Left ventricle myocardium inferior (tissue), 1 donor: Measurements from ENCODE around the gene SPOCK3. TPM values are rescaled to one million over a fixed set of nuclear protein-coding genes. Genes with fewer than 3 reads are reported as not detected.

Experiments
- DNase-seq: peaks from one replicate; pipeline ENCODE4 v3.0.0-alpha.2; 2020
- H3K27ac ChIP-seq: fragments of 200-600 bp; replicated peaks from 2 replicates; pipeline ENCODE4 v1.8.0; 2021
- H3K27me3 ChIP-seq: fragments of 200-600 bp; 2 replicates; pipeline ENCODE4 v1.8.0; 2021; ENCODE audit warnings: low read depth
- H3K36me3 ChIP-seq: fragments of 200-600 bp; 2 replicates; pipeline ENCODE4 v1.8.0; 2021
- H3K4me1 ChIP-seq: fragments of 200-600 bp; 2 replicates; pipeline ENCODE4 v1.8.0; 2021
- H3K4me3 ChIP-seq: fragments of 200-600 bp; 2 replicates; pipeline ENCODE4 v1.8.0; 2021; ENCODE audit warnings: mild to moderate bottlenecking, moderate library complexity
- H3K9me3 ChIP-seq: fragments of 200-600 bp; replicated peaks from 2 replicates; pipeline ENCODE4 v1.8.0; 2021
- intact Hi-C: fragments of 100-400 bp; cut with micrococcal nuclease; formaldehyde crosslinking; loops from one replicate; pipeline ENCODE4 v1.11.0; 2022
- total RNA-seq: library from RNA; stranded (reverse); fragmentation: NEBNext Ultra II Directional; extraction: Animal tissue kit (Norgen Biotek cat#: 25700); gene quantifications from one replicate; pipeline ENCODE4 v1.2.1, GENCODE V29; 2021
- TF ChIP-seq, protein P1 (sequence below): fragments of 200-600 bp; IDR thresholded peaks from 2 replicates; pipeline ENCODE4 v1.8.0; 2021; ENCODE audit warnings: antibody characterized with exemption, mild to moderate bottlenecking, borderline replicate concordance
- donor health status: DM: no; HTN: yes; CAD: no; lungs with severe emphysema.

Gene SPOCK3
- total RNA-seq, 1 donor from 2014 or later: 0.22 TPM

DNA sequence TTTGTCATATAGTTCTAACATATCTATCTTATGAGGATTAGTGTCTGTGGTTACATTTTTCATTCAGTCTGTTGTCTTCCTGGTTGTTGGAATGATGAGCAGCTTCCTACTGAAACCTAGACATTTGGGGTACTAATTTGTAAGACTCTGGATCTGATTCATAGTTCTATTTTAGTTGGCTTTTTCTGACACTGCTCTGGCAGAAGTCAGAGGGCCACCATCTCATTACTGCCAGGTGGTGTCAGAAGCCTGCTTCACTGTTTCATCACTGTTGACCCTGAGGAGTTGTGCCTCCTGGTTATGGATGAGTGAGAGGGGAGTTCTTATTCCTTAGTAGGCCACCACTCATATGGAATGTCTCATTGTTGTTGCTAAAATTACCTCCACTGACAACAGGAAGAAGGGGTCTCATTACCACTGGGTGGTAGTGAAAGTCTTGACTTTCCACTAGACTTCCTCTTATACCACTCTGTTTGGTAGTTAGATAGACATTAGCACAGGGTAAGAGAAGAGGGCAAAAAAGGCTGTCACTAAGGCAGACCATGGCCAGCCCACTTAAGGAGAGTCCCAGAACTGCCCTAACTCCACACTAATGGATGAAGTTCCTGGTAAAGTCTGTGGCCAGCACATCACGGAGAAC lies 395.2 kb downstream of the SPOCK3 start:
- Histone ChIP-seq H3K36me3 (no peaks in the 10 kb centered on the region), H3K27me3 (no peaks in the 10 kb centered on the region), H3K4me1 (no peaks in the 10 kb centered on the region), H3K9me3 (peaks cover 61% of the 10 kb centered on the region), H3K27ac (no peak overlapping the region), H3K4me3 (no peak overlapping the region)
- intact Hi-C loops: no loop called here
- TF ChIP-seq, protein P1, sequence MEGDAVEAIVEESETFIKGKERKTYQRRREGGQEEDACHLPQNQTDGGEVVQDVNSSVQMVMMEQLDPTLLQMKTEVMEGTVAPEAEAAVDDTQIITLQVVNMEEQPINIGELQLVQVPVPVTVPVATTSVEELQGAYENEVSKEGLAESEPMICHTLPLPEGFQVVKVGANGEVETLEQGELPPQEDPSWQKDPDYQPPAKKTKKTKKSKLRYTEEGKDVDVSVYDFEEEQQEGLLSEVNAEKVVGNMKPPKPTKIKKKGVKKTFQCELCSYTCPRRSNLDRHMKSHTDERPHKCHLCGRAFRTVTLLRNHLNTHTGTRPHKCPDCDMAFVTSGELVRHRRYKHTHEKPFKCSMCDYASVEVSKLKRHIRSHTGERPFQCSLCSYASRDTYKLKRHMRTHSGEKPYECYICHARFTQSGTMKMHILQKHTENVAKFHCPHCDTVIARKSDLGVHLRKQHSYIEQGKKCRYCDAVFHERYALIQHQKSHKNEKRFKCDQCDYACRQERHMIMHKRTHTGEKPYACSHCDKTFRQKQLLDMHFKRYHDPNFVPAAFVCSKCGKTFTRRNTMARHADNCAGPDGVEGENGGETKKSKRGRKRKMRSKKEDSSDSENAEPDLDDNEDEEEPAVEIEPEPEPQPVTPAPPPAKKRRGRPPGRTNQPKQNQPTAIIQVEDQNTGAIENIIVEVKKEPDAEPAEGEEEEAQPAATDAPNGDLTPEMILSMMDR: no peak
- no peak for DNase-seq

DNA sequence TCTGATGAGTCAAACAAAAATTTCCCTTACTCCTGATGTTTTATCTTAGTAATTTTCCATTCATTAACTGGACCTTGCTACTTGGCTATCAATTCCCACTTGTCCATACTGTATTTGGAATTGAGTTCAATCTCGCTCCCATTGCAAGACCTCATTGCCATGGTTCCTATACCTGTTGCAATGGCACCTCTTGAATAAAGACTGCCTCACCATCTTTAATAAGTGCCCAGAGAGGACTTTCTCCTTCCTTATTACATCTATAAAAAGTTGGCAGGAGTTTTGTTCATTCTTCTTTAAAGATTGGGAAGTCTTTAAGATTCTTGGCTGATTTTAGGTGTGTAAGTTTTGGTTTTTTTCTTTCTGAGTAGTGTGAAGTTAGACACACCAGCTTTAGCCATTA lies 397.4 kb downstream of the SPOCK3 start:
- DNase-seq: no peak
- Histone ChIP-seq H3K36me3 (no peaks in the 10 kb centered on the region), H3K27me3 (no peaks in the 10 kb centered on the region), H3K4me3 (no peak overlapping the region), H3K9me3 (peaks cover 49% of the 10 kb centered on the region), H3K4me1 (no peaks in the 10 kb centered on the region), H3K27ac (no peak overlapping the region)
- TF ChIP-seq, protein P1: no peak
- intact Hi-C loops: no loop called here

DNA sequence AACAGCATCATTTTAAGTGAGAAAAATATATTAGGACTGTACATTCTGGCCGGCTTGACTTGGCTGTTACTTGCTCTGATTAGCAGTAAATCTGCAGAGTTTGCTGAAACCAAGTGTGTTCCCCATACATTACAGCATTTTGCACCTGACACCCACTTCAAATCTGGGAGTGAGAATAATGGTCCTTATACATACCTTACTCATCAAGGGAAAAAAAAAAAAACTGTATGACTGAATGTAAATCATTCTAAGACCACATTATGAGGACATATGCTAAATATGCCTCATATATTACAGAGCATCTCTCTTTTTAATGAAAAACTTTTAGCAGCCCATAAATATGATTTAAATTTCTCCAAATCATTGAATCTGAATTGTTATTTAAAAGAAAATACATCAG lies 406.7 kb downstream of the SPOCK3 start:
- no peak overlapping the region for H3K4me3 ChIP-seq
- intact Hi-C loops: no loop called here

DNA sequence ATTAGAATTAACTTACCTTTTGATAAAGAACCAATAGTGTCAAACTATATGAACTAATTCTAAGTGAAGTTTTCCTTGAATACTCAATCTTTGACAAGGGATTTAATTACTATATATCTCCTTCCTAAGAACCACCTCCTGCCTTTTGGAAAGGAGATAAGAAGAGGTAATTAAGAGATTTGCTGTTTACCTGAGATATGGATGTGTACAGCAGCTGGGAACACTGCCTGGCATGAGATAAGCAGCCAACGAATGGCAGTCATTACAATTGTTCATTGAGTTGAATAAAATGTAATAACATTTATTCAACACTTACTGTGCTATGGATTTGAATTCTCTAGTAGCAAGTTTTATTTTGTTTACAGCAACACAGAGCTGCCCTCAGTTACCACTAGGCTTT lies 407.1 kb downstream of the SPOCK3 start:
- no peak for DNase-seq
- Histone ChIP-seq H3K9me3 (peaks cover 8% of the 10 kb centered on the region), H3K27ac (no peak overlapping the region), H3K27me3 (no peaks in the 10 kb centered on the region), H3K4me3 (no peak overlapping the region), H3K36me3 (no peaks in the 10 kb centered on the region), H3K4me1 (no peaks in the 10 kb centered on the region)
- intact Hi-C loops: no loop called here
- TF ChIP-seq, protein P1: no peak

More for the DNA sequence above, 406.7 kb downstream of the SPOCK3 start:
- Histone ChIP-seq H3K9me3 (peaks cover 10% of the 10 kb centered on the region), H3K27me3 (no peaks in the 10 kb centered on the region), H3K4me1 (no peaks in the 10 kb centered on the region), H3K27ac (no peak overlapping the region), H3K36me3 (no peaks in the 10 kb centered on the region)
- DNase-seq: no peak
- TF ChIP-seq, protein P1: no peak

DNA sequence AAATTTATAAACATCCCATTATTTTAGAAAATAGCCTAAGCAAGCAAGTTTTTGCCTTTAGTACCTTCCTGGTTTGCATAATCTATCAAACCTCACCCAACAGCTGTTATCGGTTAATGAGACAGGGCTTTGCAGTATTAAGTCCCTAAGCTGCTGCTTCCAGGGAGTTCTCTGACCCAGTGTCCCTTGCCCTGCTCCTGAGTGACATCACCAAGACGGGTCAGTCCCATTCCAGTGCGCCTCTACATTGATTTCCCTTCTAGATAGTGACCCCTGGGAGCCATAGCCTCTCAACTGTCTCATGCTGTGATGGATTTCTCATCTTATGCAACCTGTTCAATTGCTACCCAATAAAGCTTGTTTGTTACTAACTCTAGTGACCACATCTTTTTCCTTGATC lies 410.4 kb downstream of the SPOCK3 start:
- TF ChIP-seq, protein P1: no peak
- H3K36me3 ChIP-seq: no peaks in the 10 kb centered on the region
- no peak overlapping the region for H3K27ac ChIP-seq
- no peaks in the 10 kb centered on the region for H3K4me1 ChIP-seq
- DNase-seq: no peak
- no peak overlapping the region for H3K4me3 ChIP-seq
- H3K27me3 ChIP-seq: no peaks in the 10 kb centered on the region
- peaks cover 4% of the 10 kb centered on the region for H3K9me3 ChIP-seq
- intact Hi-C loops: no loop called here
